Body of pancreas (tissue), 4 donors: Measurements from ENCODE around the gene NXPE3.

ENCODE experiments used
- CTCF ChIP-seq, 7 experiments: fragments of 450-650 bp in 4 of 7; fragments of 200-600 bp in 3 of 7; sonication (generic) in 3 of 7; IDR thresholded peaks; one replicate each; pipeline ENCODE4 v1.5.1; 2016 to 2019; ENCODE audit warnings: antibody characterized with exemption in 7 of 7
- POLR2A ChIP-seq, 3 donors: fragments of 450-650 bp; IDR thresholded peaks; one replicate each; pipeline ENCODE4 v1.6.1; 2016; ENCODE audit warnings: antibody characterized with exemption in 3 of 3, mild to moderate bottlenecking in 2 of 3

GRCh38 chr3:101876142-101876541 is 97.1 kb downstream of the NXPE3 start:
- TF ChIP-seq POLR2A (IDR thresholded peaks at IDR 0.05) (no peak), CTCF (IDR thresholded peaks at IDR 0.05) (no peak)
